ENCODE data around the gene CHCHD1.
A peak's percentile ranks its signal among the peaks of the same experiment; 100 is the strongest.
"Not testable (repeated sequence)": the region's sequence is repeated elsewhere in the genome, so short reads cannot be mapped to it uniquely, and the experiment has no call there.

The CHCHD1 gene

DNA sequence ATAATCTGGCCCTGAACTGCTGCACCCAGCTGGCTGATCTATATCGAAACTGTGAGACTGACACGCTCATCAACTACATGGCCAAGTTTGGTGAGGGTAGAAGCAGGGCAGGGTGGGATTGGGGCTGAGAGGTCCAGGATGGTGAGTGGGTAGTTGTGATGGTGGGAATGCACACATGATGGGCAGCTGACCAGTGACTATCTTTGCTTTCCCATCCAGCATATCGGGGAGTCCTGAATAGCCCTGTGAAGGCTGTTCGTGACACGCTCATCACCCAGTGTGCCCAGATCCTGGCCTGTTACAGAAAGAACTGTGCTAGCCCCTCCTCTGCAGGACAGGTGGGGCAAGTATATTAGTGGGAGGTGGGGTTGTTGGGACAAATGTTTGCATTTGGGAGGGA, 12.5 kb upstream of the CHCHD1 start:
- no peak for DNase-seq

DNA sequence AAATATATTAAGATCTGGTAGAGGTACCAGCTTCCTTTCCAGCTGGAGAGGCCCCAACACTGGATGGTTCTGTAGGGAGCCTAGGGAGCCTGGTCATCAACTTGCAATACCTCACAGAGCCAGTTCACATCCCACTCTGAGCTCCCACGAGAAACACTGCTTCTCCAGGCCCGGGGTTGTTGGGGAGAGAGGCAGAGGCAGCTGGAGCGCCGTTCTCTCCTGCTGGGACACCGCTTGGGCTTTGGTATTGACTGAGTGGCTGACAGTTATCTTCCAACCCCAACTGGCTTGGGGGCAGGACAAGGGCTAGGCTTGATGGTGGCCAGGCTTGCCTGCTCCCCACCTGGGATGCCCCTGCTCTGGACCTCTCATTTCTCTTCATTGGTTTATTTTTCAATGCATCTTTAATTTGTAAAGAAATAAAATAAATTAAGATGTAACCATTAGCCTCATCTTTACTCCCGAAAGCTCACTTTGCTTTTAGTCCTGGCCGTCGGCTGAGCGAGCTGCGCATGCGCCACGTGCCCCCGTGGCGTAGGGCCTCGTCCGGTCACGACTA, 10.0 kb upstream of the CHCHD1 start:
- DNase-seq: peak; percentile 35

DNA sequence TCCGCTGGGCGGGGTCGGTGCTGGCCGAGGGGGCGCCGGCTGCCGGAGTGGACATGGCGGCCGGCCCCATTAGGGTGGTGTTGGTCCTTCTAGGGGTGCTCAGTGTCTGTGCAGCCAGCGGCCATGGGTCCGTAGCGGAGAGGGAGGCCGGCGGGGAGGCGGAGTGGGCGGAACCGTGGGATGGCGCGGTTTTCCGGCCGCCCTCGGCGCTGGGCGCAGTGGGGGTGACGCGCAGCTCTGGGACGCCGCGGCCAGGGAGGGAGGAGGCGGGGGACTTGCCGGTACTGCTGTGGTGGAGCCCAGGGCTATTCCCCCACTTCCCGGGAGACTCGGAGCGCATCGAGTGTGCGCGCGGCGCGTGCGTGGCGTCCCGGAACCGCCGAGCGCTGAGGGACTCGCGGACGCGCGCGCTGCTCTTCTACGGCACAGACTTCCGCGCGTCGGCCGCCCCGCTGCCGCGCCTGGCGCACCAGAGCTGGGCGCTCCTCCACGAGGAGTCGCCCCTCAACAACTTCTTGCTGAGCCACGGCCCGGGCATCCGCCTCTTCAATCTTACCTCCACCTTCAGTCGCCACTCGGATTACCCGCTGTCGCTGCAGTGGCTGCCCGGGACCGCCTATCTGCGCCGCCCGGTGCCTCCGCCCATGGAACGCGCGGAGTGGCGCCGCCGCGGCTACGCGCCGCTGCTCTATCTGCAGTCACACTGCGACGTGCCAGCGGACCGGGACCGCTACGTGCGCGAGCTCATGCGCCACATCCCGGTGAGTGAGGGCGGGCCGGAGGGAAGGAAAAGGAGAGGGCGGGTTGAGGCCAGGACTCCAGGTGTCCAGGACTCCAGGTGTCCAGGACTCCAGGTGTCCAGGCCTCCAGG, 9.3 kb upstream of the CHCHD1 start:
- DNase-seq: peak; percentile 33

DNA sequence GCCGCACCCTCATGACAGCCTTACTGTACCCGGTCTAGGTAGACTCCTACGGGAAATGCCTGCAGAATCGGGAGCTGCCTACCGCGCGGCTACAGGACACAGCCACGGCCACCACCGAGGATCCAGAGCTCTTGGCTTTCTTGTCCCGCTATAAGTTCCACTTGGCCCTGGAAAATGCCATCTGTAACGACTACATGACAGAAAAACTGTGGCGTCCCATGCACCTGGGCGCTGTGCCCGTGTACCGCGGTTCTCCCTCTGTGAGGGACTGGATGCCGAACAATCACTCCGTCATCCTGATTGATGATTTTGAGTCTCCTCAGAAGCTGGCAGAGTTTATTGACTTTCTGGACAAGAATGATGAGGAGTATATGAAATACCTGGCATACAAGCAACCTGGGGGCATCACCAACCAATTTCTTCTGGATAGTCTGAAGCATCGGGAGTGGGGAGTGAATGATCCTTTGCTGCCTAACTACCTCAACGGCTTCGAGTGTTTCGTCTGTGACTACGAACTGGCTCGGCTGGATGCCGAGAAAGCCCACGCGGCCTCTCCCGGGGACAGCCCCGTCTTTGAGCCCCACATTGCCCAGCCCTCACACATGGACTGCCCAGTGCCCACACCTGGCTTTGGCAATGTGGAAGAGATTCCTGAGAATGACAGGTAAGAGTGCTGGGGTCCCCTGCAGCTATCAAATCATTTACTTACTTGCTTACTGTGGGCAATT, 8.5 kb upstream of the CHCHD1 start:
- no peak for DNase-seq

DNA sequence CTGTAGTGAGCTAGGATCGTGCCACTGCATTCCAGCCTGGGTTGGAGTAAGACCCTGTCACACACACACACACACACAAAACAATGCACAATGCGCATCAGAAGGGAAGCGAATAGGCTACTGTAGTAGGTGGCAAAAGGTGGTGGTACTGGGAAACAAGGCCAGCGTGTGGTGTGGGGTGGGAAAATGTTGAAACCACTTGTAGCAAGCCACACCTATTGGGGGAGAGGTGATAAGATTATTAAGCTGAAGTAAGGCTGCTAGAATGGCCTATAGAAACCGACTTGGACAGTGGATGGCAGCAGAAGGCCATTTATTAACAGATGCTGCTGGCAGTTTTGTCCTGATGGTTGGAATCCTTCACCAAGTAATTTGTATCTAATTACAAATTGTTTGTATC, 7.2 kb upstream of the CHCHD1 start:
- DNase-seq: no peak

DNA sequence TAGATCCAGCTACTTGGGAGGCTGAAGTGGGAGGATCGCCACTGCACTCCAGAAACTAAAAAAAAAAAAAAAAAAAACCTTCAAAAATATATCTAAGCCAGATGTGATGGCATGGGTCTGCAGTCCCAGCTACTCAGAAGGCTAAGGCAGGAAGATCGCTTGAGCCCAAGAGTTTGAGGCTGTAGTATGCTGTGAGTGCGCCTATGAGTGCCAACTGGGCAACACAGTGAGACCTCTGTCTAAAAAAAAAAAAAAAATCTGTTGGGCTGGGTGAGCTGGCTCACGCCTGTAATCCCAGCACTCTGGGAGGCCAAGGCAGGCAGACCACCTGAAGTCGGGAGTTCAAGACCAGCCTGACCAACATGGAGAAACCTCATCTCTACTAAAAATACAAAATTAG, 2.8 kb upstream of the CHCHD1 start:
- DNase-seq: no peak

DNA sequence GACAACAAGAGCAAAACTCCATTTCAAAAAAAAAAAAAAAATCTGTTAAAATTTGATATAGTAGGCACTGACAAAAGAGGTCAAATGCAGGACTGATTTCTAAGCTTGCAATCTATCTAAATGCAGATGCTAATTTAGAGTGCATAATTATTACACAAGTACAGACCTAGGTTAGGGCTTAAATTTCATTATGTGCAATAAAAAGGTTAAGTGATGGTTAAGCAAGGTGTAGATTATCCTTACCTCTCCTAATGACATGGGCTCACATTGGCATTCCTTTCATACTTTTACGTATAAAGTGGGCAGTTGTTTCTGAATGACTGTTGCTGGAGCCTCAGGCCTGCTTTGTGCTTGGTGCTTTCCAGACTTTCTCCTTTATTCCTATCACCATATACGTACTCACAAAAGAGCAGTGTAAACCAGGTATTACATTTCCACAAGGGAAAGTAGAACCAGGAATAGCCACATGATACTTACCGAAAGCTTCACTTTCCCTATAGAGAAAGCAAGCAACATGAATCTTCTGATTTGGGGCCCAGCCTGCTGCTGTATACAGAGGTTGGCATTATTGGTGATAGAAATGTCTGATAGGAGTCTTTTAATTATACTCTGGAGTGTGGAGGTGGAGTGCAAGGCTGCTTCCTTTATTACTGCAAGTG, 2.2 kb upstream of the CHCHD1 start:
- no peak for DNase-seq

DNA sequence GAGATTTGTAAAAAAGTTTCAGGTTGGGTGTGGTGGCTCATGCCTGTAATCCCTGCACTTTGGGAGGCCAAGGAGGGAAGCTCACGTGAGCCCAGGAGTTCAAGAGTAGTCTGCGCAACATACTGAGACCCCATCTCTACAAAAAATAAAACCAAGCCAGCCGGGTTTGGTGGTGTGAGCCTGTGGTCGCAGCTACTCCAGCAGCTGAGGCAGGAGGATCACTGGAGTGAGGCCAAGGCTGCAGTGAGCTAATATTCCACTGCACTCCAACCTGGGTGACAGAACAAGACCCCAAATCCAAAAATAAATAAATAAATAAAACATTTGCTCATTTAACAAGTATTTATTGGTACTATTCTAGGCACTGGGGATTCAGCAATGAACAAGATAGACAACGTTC, 1.5 kb upstream of the CHCHD1 start:
- no peak for DNase-seq

DNA sequence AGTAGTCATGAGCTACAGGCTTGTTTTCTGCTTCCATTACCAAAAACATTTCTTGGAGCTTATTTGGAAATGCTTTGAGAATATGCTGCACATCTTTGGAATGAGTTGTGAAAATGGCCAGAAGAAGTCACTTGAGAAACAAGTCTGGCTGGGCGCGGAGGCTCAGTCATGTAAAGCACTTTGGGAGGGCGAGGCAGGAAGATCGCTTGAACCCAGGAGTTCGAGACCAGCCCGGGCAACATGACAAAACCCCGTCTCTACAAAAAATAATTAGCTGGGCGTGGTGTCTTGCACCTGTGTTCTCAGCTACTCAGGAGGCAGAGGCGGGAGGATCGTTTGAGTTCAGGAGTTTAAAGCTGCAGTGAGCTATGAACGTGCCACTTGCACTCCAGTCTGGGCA, 882 bp upstream of the CHCHD1 start:
- no peak for DNase-seq

DNA sequence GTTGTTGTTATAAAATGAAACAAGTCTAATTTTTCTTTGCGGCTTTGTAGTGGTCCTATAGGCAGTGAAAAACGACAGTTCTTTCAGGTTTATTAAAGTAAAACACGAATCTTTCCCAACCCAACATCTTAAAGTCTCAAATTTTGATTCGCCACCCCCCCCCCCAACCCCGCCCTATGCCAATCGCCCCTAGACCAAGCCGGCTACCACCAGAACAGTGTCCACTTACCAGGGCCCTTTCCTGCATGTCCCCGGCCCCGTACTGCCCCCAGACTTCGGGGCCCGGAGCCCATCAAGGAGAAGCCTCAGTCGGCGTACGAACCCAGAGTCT, 335 bp upstream of the CHCHD1 start:
- DNase-seq: no peak

DNA sequence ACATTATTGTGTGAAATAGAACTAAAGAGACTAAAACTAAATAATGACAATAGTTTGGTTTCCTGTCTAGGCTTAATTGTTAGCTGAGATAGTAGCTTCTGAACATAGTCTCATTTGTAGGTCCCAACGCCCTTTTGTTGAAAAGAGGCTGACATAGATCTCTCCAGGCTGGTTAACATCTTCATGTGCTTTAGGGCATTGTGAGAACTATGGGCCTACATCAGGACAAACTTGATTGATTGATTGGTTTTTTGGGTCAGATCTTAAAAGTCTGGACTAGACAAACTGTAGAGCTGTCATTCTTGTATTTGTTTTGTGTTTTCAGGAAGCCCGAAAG, 869 bp downstream of the CHCHD1 start:
- DNase-seq: no peak

DNA sequence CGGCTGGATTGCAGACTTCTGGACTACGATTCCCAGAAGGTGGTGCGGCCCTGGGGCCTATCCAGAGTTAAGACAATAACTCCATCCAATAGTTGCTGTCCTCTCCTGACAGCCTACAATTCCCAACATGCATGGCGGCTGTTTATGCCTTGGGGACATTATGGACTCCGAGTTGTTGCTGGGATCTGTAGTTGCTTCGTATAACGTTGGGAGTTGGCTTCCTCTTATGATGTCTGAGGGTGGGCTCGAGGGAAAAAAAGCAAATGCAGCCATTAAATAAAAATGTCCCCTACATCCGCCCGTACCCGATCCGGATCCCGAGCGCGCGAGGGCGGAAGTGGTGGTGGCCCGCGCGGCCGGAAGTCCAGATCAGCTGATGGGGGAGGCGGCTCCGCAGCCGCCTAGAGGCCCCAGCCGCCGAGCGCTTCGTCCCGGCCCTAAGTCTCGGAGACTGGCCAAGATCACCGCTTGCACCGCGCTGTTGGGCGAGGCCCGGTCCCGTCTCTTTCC, 3.4 kb downstream of the CHCHD1 start, which contains the start of gene ZSWIM8:
Gene ZSWIM8, plus strand, starts transcription at position 396 of the 510 bp plus-strand sequence. CDS start 273 bp downstream, outside the sequence.
- peak; percentile 80 for DNase-seq

DNA sequence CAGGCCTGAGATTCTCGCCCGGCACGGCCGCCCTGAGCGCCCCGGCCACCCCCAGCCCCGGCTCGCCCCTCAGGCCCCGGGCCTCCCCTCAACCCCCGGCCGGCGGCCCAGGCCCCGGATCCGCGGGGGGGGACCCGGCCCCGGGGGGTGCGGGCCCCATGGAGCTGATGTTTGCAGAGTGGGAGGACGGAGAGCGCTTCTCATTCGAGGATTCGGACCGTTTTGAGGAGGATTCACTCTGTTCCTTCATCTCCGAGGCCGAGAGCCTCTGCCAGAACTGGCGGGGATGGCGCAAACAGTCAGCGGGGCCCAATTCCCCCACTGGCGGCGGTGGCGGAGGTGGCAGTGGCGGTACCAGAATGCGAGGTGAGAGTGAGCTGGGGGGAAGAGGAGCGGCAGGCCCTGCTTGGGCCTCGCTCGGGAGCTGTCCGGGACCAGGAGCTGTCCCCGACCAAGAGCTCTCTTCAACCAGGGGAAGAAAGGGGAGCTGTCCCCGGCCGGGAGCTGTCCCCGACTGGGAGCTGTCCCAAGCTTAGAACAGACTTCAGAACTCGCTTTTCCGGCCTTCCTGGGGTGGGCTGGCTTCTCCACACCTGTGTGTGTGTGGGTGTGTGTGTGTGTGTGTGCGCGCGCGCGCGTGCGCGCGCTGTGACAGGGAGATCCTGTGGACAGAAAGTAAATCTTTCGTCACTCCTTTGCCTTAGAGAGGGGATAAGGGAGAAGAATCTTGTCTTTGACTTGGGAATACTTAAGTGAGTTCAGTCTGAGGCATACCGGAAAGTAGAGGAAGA, 4.1 kb downstream of the CHCHD1 start:
- DNase-seq: no peak

DNA sequence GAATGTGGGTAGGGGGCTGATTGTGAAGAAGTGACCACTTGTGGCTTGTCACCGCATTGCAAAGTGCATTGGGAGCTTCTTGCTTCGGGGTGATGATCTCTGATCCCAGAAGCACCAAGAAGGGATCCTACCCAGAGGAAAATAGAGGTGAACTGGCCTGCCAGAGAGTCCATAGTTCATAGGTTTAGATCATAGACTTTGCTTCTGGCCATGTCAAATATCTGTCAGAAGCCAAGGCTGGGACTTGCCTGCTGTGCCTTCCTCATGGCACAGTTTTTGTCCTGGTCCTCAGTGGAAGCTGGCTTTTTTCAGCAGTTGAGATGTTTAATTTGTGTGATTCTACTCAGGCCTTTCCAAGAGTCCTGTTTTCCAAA, 4.7 kb downstream of the CHCHD1 start:
- no peak for DNase-seq

DNA sequence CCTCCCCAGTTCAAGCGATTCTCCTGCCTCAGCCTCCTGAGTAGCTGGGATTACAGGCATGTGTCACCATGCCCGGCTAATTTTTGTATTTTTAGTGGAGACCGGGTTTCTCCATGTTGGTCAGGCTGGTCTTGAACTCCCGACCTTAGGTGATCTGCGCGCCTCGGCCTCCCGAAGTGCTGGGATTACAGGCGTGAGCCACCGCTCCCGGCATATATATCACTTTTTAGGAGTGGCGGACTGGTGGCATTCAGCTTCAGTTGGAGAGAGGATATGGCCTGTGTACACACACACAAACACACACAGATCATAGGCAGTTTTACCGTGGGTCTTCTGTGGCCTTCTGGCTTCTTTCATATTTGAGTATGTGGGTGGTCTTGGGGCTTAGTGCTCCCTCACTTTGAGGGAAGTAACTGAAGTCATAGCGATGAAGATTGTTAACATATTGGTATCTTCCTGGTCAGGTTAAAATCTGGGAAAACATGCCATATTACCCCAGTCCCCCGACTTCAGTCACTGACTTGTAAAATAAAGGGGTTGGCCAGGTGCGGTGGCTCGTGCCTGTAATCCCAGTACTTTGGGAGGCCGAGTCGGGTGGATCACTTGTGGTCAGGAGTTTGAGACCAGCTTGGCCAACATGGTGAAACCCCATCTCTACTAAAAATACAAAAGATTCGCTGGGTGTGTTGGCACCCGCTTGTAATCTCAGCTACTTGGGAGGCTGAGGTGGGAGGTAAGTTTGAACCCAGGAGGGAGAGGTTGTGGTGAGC, 5.4 kb downstream of the CHCHD1 start:
- DNase-seq: not testable (repeated sequence)

DNA sequence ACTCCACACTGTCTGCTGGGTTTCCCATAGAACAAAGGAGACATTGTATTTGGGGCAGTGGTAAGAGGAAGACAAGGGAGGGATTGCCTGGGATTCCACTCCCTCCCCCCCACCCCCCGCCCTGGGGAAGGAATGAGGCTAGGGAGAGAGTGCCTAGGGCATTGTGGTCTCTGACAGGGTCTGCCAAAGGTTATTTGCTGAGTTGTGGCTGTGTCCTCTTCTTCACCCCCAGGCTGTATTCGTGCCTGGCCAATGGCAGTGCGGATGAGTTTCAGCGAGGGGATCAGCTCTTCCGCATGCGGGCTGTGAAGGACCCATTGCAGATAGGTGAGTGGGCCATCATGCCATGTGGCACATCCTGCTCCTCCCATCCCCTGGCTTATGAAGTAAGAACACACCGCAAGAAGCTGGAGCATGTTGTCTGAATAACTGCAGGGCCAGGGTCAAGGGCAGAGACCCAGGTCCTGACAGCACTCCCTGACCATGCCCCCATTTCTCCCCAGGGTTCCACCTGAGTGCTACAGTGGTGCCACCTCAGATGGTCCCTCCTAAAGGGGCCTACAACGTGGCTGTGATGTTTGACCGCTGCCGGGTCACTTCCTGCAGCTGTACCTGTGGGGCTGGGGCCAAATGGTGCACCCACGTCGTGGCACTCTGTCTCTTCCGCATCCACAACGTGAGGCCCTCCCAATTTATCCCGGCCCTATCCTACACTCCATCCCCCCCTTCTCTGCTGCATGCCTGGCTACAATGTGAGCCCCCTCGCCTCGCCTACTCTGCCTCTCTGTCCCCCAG, 7.2 kb downstream of the CHCHD1 start:
- no peak for DNase-seq

DNA sequence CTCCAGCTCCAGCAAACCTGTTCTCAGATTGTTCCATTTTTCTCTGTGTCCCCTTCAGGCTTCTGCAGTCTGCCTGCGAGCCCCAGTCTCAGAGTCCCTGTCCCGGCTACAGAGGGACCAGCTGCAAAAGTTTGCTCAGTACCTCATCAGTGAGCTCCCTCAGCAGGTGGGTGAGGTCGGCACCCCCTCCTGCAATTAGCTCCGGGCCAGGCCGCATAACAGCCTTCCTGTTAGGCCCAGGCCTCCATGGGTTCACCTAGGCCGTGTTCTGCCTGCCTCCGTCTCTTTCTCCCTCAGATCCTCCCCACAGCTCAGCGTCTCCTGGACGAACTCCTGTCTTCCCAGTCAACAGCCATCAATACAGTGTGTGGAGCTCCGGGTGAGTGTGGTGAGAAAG, 7.8 kb downstream of the CHCHD1 start:
- no peak for DNase-seq

DNA sequence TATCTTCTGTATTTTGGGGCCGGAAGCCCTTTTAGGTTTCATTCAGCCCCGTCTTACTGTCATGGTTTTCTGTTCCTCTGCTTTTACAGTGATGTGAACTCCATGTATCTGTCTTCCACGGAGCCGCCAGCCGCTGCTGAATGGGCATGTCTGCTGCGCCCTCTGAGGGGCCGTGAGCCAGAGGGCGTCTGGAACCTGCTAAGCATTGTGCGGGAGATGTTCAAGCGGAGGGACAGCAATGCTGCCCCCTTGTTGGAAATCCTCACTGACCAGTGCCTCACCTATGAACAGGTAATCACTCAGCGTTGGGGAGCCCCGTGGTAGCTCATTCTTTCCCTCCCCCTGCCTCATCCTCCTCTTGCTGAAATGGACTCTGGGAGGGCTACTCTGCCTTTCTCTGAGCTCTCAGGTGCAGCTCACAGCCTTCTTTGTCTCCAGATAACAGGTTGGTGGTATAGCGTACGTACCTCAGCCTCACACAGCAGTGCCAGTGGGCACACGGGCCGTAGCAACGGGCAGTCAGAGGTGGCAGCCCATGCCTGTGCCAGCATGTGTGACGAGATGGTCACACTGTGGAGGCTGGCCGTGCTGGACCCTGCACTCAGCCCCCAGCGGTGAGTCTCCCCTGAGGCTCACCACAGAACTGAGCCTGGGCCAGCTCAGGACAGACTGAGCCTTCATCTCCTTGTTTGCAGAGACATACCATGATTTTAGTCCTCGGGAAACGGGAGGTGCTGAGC, 9.2 kb downstream of the CHCHD1 start:
- DNase-seq: no peak

DNA sequence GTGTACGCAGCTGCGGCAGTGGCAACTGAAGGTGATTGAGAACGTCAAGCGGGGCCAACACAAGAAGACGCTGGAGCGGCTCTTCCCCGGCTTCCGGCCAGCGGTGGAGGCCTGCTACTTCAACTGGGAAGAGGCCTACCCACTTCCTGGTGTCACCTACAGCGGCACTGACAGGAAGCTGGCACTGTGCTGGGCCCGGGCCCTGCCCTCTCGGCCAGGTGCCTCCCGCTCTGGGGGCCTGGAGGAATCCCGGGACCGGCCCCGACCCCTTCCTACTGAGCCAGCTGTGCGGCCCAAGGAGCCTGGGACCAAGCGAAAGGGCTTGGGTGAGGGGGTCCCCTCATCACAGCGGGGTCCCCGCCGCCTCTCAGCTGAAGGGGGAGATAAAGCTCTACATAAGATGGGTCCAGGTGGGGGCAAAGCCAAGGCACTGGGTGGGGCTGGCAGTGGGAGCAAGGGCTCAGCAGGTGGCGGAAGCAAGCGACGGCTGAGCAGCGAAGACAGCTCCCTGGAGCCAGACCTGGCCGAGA, 10.1 kb downstream of the CHCHD1 start:
- DNase-seq: no peak

DNA sequence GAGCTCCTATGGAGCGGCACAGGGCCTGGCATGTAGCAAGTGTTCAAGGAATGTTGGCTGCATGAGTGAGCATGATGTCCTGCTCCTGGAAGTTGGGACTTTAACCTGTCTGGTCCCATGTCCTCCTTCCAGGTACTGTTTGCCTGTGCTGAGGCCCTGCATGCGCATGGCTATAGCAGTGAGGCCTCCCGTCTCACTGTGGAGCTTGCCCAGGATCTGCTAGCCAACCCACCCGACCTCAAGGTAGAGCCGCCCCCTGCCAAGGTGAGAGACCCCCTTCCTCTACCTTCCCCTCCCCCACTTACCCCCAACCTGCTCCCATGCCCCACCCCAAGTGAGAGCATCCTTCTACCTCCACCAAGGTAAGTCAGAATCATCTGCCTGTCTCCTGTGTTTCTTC, 11.6 kb downstream of the CHCHD1 start:
- DNase-seq: no peak
